ENCODE measurements around the gene MYO5B.
"Not testable (repeated sequence)": the region's sequence is repeated elsewhere in the genome, so short reads cannot be mapped to it uniquely, and the experiment has no call there.

Gene MYO5B

DNA sequence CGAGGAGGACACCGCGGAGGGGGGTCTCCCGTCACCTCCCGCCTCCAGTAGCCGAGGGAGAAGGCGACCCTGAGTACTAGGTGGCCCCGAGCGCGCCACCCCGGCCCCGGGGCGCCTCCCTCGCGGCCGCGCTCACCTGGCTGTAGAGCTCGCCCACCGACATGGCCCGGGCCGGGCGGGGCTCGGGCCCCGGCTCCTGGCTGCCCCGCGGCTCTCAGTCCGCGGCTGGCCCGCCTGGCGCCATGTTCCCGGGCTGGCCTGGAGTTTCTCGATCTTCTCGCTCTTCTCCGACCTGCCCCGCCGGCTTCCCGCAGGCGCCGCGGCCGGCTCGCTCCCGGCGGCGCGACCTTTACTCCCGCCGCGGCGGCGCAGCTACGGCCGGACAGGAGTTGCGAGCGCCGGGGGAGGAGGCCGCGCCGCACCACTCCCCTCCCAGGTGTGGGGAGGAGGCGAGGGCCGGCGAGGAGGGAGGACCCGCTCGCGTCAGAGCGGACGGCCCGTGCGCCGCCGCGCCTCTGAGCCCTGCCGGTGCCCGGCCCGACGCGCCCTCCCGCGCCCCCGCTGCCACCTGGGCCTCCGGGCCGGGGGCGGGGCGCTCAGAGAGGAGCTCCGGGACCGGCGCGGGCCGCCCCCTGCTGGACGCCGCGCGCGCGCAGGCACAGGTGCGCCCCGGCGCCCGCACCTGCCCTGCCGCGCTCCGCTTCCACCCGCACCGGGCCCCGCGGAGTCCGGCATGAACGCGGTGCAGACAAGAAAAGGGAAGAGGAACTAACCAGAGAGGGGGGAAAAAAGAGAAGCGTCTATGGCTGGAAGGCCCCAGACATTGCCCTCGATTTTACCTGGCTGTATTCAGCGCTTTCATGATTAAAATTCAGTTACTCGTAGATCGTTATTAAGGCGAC, at the start of gene MYO5B:
MYO5B (minus strand) TSS at position 517 of the 902 bp plus-strand sequence; CDS start at position 163, 354 bp downstream.
- no peak for DNase-seq

GRCh38 chr18:50241768-50242167, 46.8 kb upstream of the MYO5B start:
- not testable (repeated sequence) for DNase-seq

GRCh38 chr18:50240080-50240563, 45.2 kb upstream of the MYO5B start:
- no peak for DNase-seq

- no peak for DNase-seq
Measured at GRCh38 chr18:50232419-50232818, 37.5 kb upstream of the MYO5B start.

- no peak for DNase-seq
Measured at GRCh38 chr18:50231621-50232020, 36.7 kb upstream of the MYO5B start.

- not testable (repeated sequence) for DNase-seq
Measured at GRCh38 chr18:50220249-50220648, 25.3 kb upstream of the MYO5B start.

DNA sequence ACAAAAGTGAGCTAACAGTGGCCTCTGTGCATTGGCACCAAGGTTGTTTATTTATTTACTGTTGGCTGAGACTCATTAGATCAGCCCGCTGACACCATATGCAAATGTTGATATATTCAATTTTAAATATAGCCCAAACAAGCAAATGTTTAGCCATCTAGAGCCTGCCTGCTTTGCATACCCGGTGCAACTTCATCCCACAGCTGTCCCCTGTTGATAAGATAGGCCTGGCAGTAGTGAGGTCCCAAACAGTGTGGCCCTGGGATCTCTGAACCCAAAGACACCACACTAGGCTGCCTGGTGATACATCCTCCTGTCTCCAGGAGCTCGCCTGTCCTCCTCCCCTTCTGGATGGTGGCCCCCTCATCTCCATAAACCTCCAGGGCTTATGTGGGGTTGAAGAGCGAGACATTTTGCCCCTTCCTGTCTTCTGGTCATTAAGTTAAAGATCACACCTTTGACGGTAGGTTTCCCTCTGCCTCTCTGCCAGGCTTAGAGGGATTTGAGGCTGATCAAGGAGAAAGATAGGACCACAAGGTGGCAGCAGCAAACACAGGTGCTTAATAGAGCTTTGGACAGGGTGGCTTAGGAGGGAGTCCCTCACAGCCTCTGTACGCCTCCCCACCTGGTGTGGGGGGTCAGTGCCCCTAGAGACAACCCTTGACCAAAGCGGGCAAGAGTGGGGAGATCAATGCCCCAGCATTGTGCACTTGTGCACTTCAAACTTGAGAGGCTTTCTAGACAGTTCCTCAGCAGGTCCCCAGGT, 23.7 kb upstream of the MYO5B start:
- peak in 1 of 2 experiments; percentile 25 for DNase-seq

DNA sequence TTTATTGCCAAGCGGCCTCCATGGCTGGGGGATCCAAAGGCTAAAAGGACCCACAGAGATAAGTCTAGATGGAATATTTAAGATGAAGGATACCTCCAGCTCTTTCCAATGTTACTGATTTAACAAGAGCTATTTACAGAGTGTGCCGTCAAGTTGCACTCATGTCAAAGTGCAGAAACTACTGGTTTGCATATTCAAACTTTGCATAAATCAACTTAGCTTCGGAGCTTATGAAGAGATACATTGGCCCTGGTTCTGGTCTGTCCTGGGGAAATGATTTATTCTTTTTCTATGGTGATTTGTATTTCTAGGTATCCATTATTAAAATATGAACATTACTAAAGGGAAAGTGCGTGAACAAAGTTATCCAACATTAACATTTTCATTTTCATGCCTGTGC, 14.4 kb upstream of the MYO5B start:
- DNase-seq, result no peak

DNA sequence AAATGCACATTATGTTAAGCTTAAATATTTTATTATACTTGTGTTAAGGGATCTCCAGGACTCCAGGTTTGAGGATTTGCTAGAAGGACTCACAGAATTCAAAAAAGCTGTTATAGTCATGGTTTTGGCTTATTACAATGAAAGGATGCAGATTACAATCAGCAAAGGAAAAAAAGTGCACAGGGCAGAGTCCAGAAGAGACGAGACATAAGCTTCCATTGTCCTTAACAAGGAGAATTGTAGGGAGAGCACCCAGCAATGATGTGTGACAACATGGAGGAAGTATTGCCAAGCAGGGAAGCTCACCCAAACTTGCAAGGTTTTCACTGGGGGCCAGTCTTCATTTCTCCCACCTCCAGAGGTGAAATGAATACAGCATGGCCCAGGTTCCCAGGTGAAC, 12.8 kb upstream of the MYO5B start:
- DNase-seq, result no peak

- peak in 1 of 2 experiments; percentile 6 for DNase-seq
Measured at GRCh38 chr18:50203801-50204604, 9.1 kb upstream of the MYO5B start.

DNA sequence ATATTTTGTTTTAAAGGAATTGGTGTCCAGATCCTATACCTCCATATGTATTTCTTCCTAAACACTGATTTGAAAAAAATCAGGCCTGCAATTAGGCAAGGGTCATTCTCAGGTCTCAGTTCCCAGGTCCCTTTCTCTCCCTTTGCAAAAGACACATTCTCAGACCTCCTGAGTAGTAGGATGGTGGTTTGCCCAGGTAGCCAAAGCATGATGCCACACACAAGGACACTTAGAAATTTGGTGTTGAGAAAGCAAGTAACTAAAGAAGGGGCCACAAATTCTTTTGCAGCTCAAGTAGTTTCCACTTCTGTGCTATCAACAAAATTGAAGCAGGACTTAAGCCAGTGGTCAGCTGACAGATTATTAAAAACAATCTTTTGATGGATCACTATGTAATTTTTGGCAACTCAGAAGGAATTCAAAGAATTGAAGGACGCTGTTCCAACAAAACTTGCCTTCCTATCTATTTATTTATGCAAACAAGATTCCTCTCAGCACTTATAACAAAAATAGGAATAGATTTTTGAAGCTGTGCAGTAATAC, 6.6 kb upstream of the MYO5B start:
- DNase-seq, result no peak

GRCh38 chr18:50199921-50200320, 5.0 kb upstream of the MYO5B start:
- DNase-seq, result no peak

- DNase-seq, result no peak
Measured at GRCh38 chr18:50199346-50199855, 4.5 kb upstream of the MYO5B start.

GRCh38 chr18:50196261-50196660, 1.3 kb upstream of the MYO5B start:
- no peak for DNase-seq

- DNase-seq, result no peak
Measured at GRCh38 chr18:50195689-50196088, 742 bp upstream of the MYO5B start.

DNA sequence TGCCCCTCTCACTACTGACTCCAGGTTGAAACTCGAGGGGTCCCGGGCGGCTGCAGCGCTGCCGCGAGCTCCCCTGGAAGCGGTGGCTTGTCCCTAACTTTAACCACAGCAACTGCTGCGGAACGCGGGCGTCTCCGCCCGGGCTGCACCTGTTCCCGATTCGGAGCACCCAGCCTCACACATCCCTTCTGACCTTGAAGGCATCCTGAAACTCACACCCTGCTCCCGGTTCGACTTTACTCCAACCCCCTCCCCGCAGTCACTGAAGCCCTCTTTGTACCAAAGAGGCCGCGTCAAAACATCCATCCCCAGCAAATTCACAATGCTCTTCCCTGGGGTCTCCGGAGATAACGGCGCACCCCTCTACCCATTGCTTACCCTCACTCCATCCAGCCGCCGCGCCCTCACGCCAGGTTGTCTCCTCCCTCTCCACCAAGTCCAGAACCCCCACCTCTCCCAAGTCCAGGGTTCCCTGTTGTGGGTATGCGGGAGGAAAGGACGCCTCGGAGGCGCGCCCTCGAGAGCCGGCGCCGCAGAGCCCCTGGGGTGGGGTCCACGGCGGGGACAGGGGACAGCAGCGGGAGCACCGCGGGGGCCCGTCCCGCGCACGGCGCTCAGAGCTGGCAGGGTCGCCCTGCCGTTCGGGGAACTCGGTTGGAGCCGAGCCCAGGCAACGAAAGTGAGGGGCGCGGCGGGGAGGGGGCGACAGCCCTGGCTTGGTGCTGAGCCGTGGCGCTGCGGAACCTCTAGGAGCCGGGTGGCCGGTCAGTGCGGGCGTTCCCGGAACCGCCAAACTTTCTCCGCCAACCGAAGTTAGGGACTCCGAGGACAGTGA, 934 bp downstream of the MYO5B start:
- no peak for DNase-seq

GRCh38 chr18:50192995-50193795, 1.8 kb downstream of the MYO5B start:
- DNase-seq, result no peak

DNA sequence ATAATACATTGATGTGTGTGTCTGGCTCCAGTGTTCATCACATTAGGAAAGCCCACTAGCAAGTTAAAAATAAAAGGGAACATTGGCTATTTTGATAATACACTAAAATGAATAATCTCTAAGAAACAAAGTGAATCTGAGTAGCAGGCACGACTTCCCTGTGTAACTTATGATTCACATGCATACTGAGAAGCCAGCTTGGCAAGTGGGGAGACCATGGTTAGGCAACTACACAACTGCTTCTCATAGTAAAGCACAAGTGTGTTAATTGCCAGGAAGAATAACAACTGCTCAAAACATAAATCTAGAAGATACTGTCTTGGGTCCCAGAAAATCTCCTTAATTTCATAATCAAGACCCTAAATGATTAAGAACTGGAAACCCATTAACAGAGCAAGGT, 4.0 kb downstream of the MYO5B start:
- DNase-seq, result no peak

DNA sequence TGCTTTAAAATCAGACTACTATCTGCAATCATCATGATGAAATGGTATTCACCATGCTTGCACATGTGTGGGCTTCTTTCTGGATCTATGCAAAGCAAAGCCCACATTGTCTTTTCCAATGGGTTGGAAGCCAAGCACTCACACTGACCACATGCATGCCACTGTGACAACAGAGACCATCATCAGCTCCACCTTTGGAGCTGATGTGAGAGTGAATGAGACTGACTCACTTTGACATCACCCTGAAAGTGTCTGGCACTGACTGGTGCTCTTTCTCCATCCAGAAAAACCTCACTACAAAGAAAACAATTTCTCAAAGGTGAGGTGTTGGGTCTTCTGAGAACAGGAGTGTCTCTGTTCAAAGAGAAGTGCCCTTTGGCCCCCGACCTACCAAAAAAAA, 4.7 kb downstream of the MYO5B start:
- DNase-seq, result no peak

DNA sequence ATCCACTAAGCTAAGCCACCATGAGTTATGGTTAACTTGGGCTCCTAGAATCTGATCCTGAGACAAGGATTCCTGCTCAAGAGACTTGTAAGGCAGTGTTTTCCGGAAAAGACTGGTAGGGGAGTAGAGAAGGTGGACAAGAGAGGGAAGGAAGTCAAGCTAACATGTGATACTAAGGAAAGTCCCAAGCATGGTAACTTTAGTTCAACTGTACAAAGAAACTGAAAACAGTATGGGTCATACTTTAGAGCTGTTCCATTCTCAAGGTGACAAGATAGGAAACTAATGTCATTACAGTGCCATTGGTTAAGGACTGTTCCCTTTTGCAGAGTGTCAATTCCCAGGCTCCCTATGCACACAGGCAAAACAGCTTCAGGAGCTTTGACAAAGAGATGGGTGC, 5.8 kb downstream of the MYO5B start:
- DNase-seq, result no peak

GRCh38 chr18:50188652-50189051, 6.3 kb downstream of the MYO5B start:
- no peak for DNase-seq

Data from SW 1271 (cell line).